ENCODE data around the gene ZBTB11. TPM values are rescaled to one million over a fixed set of nuclear protein-coding genes. Genes with fewer than 3 reads are reported as not detected.
"Not testable (repeated sequence)": the region's sequence is repeated elsewhere in the genome, so short reads cannot be mapped to it uniquely, and the experiment has no call there.

Gene ZBTB11
- polyA plus RNA-seq, 1 of the 3 experiments (the other 2 are of a cell fraction): 4.9 TPM

DNA sequence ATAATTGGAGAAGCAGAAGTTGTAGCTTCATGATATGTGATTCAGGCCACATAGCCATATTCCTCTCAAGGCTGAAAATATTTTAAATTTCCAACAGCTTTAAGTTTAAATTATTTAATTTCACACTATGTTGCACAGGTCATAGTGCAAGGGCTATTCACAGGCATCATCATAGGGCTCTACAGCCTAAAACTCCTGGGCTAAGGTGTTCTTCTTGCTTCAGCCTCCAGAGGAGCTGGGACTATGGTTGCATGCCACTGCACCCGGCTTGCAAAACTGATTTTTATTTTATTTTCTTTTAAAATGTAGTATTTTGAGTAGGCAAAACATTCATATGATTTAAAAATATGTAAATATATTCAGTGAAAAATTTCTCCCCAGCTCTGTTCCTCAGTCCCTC lies 41.5 kb upstream of the ZBTB11 start:
- no peaks in the 10 kb centered on the region; a peak in 1 of 4 replicates for H3K4me1 ChIP-seq (ENCODE audit: control insufficient read depth in 1 of 2, insufficient read depth in 2 of 2, low read depth in 1 of 2, low read length in 1 of 2)
- H3K9ac ChIP-seq: no peak overlapping the region
- peaks cover 4% of the 10 kb centered on the region for H3F3A ChIP-seq (replicated peaks; ENCODE audit: insufficient read depth)
- no peaks in the 10 kb centered on the region for H3K9me2 ChIP-seq
- no peaks in the 10 kb centered on the region for H3K79me2 ChIP-seq (ENCODE audit: insufficient read depth)
- no peaks in the 10 kb centered on the region for H3K36me3 ChIP-seq (replicated peaks in 1 of 2; ENCODE audit: control insufficient read depth in 1 of 2, insufficient read depth in 2 of 2, low read length in 1 of 2)
- DNase-seq: no peak
- POLR2A ChIA-PET: no interaction called here
- TF ChIP-seq, protein P1, sequence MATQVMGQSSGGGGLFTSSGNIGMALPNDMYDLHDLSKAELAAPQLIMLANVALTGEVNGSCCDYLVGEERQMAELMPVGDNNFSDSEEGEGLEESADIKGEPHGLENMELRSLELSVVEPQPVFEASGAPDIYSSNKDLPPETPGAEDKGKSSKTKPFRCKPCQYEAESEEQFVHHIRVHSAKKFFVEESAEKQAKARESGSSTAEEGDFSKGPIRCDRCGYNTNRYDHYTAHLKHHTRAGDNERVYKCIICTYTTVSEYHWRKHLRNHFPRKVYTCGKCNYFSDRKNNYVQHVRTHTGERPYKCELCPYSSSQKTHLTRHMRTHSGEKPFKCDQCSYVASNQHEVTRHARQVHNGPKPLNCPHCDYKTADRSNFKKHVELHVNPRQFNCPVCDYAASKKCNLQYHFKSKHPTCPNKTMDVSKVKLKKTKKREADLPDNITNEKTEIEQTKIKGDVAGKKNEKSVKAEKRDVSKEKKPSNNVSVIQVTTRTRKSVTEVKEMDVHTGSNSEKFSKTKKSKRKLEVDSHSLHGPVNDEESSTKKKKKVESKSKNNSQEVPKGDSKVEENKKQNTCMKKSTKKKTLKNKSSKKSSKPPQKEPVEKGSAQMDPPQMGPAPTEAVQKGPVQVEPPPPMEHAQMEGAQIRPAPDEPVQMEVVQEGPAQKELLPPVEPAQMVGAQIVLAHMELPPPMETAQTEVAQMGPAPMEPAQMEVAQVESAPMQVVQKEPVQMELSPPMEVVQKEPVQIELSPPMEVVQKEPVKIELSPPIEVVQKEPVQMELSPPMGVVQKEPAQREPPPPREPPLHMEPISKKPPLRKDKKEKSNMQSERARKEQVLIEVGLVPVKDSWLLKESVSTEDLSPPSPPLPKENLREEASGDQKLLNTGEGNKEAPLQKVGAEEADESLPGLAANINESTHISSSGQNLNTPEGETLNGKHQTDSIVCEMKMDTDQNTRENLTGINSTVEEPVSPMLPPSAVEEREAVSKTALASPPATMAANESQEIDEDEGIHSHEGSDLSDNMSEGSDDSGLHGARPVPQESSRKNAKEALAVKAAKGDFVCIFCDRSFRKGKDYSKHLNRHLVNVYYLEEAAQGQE (IDR thresholded peaks at IDR 0.05; ENCODE audit: low read depth, low read length): no peak
- TF ChIP-seq CHD2 (IDR thresholded peaks at IDR 0.05; ENCODE audit: low read length, partially characterized antibody) (no peak), FOSL2 (IDR thresholded peaks at IDR 0.05; ENCODE audit: borderline replicate concordance, low read depth) (no peak), YY1 (IDR thresholded peaks at IDR 0.05; ENCODE audit: low read depth) (no peak), TEAD4 (IDR thresholded peaks at IDR 0.05; ENCODE audit: borderline replicate concordance, insufficient read depth) (no peak), RFX5 (IDR thresholded peaks at IDR 0.05; ENCODE audit: low read length) (no peak)
- 63% methylated on average over 1 of the region's 1 CpG for WGBS (ENCODE audit: low lambda C conversion rate)
- no peaks in the 10 kb centered on the region for H3K27me3 ChIP-seq (ENCODE audit: insufficient read depth)
- no peak overlapping the region for H3K4me3 ChIP-seq (ENCODE audit: low read depth in 2 of 2, low read length in 1 of 2)
- no peak overlapping the region for H2AFZ ChIP-seq (ENCODE audit: low read depth)
- H3K27ac ChIP-seq (ENCODE audit: low read depth in 2 of 2, low read length in 1 of 2): no peak overlapping the region
- no peak overlapping the region for H3K4me2 ChIP-seq
- CTCF ChIA-PET: interaction anchor here (1.1 to 2.0 kb wide), 3 partner anchors 23 to 85 kb away, joined by 3 to 5 read pairs (median 5); no protein-coding TSS in a partner anchor
- H3K9me3 ChIP-seq: no peaks in the 10 kb centered on the region; the same call in 1 of the 2 replicates
- H4K20me1 ChIP-seq (ENCODE audit: insufficient read depth): no peaks in the 10 kb centered on the region

DNA sequence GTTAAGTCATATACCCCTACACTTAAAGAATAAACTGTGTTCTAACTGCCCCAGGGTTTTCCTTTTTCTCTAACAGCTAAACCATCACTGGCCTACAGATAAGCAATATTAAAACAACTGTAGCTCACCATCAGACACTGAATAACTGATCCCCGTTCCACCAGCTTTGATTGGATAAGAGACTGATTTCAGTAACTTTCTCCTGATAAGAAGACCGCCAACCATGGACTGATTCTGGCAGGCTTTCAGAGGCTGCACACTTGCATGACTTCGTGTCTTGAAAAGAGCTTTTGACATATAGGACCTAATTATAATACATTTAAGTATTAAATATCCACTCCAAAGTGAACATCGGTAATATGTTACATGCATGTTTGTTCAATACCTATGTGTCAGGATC lies 32.2 kb upstream of the ZBTB11 start:
- Histone ChIP-seq H3K79me2 (ENCODE audit: insufficient read depth) (no peaks in the 10 kb centered on the region), H3K4me3 (ENCODE audit: low read depth in 2 of 2, low read length in 1 of 2) (no peak overlapping the region), H3K9ac (no peak overlapping the region), H3K27ac (ENCODE audit: low read depth in 2 of 2, low read length in 1 of 2) (no peak overlapping the region), H3K4me1 (ENCODE audit: control insufficient read depth in 1 of 2, insufficient read depth in 2 of 2, low read depth in 1 of 2, low read length in 1 of 2) (no peaks in the 10 kb centered on the region), H4K20me1 (ENCODE audit: insufficient read depth) (no peaks in the 10 kb centered on the region), H3F3A (replicated peaks; ENCODE audit: insufficient read depth) (peaks cover 7% of the 10 kb centered on the region), H3K9me2 (no peaks in the 10 kb centered on the region), H2AFZ (ENCODE audit: low read depth) (no peak overlapping the region), H3K4me2 (no peak overlapping the region), H3K36me3 (replicated peaks in 1 of 2; ENCODE audit: control insufficient read depth in 1 of 2, insufficient read depth in 2 of 2, low read length in 1 of 2) (no peaks in the 10 kb centered on the region), H3K9me3 (no peaks in the 10 kb centered on the region), H3K27me3 (ENCODE audit: insufficient read depth) (no peaks in the 10 kb centered on the region)
- no peak for DNase-seq
- ChIA-PET POLR2A (no interaction called here), CTCF (interaction anchor here (1.5 to 1.8 kb wide), 4 partner anchors 16 to 24 kb away, joined by 5 to 9 read pairs (median 6); partner anchors contain the start of gene CEP97)
- TF ChIP-seq, protein P2, sequence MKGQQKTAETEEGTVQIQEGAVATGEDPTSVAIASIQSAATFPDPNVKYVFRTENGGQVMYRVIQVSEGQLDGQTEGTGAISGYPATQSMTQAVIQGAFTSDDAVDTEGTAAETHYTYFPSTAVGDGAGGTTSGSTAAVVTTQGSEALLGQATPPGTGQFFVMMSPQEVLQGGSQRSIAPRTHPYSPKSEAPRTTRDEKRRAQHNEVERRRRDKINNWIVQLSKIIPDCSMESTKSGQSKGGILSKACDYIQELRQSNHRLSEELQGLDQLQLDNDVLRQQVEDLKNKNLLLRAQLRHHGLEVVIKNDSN (IDR thresholded peaks at IDR 0.05; ENCODE audit: borderline replicate concordance, low read depth): no peak
- TF ChIP-seq MXI1 (IDR thresholded peaks at IDR 0.05; ENCODE audit: low read depth, low read length) (no peak), FOXJ3 (CRISPR knock-in tag; IDR thresholded peaks at IDR 0.05) (no peak)
- WGBS (ENCODE audit: low lambda C conversion rate): 70% methylated on average over 4 of the region's 4 CpGs

DNA sequence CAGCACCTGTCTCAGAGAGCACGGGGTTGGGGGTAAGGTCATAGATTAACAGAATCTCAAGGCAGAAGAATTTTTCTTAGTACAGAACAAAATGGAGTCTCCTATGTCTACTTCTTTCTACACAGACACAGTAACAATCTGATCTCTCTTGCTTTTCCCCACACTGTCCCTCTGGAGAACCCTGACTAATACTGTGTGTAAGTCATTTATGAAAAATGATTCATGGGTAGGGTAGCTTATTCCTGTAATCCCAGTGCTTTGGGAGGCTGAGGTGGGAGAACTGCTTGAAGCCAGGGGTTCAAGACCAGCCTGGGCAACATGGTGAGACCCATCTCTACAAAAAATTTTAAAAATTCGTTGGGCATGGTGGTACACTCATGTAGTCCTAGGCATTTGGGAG lies 27.7 kb upstream of the ZBTB11 start:
- H3K36me3 ChIP-seq (replicated peaks in 1 of 2; ENCODE audit: control insufficient read depth in 1 of 2, insufficient read depth in 2 of 2, low read length in 1 of 2); H3K4me2 ChIP-seq; H4K20me1 ChIP-seq (ENCODE audit: insufficient read depth); H3K79me2 ChIP-seq (ENCODE audit: insufficient read depth); H3K4me3 ChIP-seq (ENCODE audit: low read depth in 2 of 2, low read length in 1 of 2); H3F3A ChIP-seq (replicated peaks; ENCODE audit: insufficient read depth); H3K9ac ChIP-seq; H3K27me3 ChIP-seq (ENCODE audit: insufficient read depth); H3K27ac ChIP-seq (ENCODE audit: low read depth in 2 of 2, low read length in 1 of 2); H3K9me3 ChIP-seq; H3K4me1 ChIP-seq (ENCODE audit: control insufficient read depth in 1 of 2, insufficient read depth in 2 of 2, low read depth in 1 of 2, low read length in 1 of 2); DNase-seq; POLR2A ChIA-PET; H3K9me2 ChIP-seq; H2AFZ ChIP-seq (ENCODE audit: low read depth): not testable (repeated sequence)
- CTCF ChIA-PET: interaction anchor here (0.6 kb wide), 1 partner anchor 15 kb away, joined by 3 read pairs; no protein-coding TSS in a partner anchor
- 0% methylated on average over 1 of the region's 2 CpGs for WGBS (ENCODE audit: low lambda C conversion rate)
